ENCODE data around the gene SMAGP. TPM values are rescaled to one million over a fixed set of nuclear protein-coding genes. Genes with fewer than 3 reads are reported as not detected.
A peak's percentile ranks its signal among the peaks of the same experiment; 100 is the strongest.

SMAGP gene
- total and polyA plus RNA-seq, 2 of the 13 experiments (the other 11 are each of a cell fraction or from before 2014, with no cell fraction given), result 9.2 TPM

DNA sequence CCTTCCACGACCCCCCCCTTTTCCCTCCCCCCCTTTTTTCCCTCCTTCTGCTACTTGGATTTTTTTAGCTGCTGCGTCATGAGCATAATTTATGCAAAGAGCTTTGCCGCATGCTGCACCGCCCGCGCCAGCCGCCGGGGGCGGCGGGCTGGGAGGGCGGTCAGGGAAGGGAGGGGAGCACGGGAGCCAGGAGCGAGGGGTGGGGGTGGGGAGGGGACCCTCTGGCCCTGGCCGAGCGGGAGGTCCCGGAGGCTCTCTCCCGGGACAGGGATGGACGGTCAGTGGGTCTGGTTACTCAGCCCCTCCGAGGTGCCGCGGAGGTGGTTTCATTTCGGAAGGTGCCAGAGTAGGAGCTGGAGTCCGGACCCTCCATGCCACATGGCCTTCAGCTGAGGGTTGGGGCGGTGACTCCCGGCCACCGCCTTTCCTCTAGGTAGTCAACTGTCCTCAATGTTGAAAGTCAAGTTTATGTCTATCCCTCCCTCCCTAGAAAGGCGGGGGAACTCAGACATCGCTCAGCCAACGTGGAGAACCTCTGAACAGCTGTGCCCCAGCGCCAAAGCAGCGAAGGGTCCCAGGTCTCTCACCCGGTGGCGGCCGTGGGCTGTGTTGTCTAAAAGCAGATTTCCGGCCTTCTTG is 52.1 kb downstream of the SMAGP start, which contains the start of gene POU6F1 (continued):
- TF ChIP-seq, protein P1, sequence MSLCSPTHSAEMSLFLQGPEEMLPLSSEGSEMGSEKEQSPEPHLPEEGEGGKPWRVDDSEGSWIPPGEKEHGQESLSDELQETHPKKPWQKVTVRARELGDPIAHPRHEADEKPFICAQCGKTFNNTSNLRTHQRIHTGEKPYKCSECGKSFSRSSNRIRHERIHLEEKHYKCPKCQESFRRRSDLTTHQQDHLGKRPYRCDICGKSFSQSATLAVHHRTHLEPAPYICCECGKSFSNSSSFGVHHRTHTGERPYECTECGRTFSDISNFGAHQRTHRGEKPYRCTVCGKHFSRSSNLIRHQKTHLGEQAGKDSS (CRISPR knock-in tag; IDR thresholded peaks at IDR 0.05; ENCODE audit: borderline replicate concordance, low read depth), result no peak
- TF ChIP-seq KDM5B (CRISPR knock-in tag; IDR thresholded peaks at IDR 0.05; ENCODE audit: borderline replicate concordance) (peak; percentile 50; the same call in 1 of the 2 replicates), ZNF263 (CRISPR knock-in tag; IDR thresholded peaks at IDR 0.05) (peak; percentile 41; the same call in 1 of the 2 replicates), BRD4 (CRISPR knock-in tag; IDR thresholded peaks at IDR 0.05) (peak; percentile 61; the same call in 1 of the 2 replicates), ZSCAN9 (CRISPR knock-in tag; IDR thresholded peaks at IDR 0.05; ENCODE audit: borderline replicate concordance) (no peak), ZFP37 (CRISPR knock-in tag; IDR thresholded peaks at IDR 0.05; ENCODE audit: borderline replicate concordance) (no peak), TBX2 (CRISPR knock-in tag; IDR thresholded peaks at IDR 0.05; ENCODE audit: borderline replicate concordance) (0 out of 2 replicates have a peak, but pooled peaks have one; percentile 45), ZNF124 (CRISPR knock-in tag; IDR thresholded peaks at IDR 0.05) (no peak), ZNF224 (CRISPR knock-in tag; IDR thresholded peaks at IDR 0.05) (0 out of 2 replicates have a peak, but pooled peaks have one; percentile 7)
- TF ChIP-seq, protein P2, sequence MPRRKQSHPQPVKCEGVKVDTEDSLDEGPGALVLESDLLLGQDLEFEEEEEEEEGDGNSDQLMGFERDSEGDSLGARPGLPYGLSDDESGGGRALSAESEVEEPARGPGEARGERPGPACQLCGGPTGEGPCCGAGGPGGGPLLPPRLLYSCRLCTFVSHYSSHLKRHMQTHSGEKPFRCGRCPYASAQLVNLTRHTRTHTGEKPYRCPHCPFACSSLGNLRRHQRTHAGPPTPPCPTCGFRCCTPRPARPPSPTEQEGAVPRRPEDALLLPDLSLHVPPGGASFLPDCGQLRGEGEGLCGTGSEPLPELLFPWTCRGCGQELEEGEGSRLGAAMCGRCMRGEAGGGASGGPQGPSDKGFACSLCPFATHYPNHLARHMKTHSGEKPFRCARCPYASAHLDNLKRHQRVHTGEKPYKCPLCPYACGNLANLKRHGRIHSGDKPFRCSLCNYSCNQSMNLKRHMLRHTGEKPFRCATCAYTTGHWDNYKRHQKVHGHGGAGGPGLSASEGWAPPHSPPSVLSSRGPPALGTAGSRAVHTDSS (CRISPR knock-in tag; conservative IDR thresholded peaks at IDR 0.05), result no peak
- TF ChIP-seq, protein P3, sequence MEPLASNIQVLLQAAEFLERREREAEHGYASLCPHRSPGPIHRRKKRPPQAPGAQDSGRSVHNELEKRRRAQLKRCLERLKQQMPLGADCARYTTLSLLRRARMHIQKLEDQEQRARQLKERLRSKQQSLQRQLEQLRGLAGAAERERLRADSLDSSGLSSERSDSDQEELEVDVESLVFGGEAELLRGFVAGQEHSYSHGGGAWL (CRISPR knock-in tag; IDR thresholded peaks at IDR 0.05), result peak; percentile 45; the same call in 1 of the 2 replicates
- TF ChIP-seq, protein P4, sequence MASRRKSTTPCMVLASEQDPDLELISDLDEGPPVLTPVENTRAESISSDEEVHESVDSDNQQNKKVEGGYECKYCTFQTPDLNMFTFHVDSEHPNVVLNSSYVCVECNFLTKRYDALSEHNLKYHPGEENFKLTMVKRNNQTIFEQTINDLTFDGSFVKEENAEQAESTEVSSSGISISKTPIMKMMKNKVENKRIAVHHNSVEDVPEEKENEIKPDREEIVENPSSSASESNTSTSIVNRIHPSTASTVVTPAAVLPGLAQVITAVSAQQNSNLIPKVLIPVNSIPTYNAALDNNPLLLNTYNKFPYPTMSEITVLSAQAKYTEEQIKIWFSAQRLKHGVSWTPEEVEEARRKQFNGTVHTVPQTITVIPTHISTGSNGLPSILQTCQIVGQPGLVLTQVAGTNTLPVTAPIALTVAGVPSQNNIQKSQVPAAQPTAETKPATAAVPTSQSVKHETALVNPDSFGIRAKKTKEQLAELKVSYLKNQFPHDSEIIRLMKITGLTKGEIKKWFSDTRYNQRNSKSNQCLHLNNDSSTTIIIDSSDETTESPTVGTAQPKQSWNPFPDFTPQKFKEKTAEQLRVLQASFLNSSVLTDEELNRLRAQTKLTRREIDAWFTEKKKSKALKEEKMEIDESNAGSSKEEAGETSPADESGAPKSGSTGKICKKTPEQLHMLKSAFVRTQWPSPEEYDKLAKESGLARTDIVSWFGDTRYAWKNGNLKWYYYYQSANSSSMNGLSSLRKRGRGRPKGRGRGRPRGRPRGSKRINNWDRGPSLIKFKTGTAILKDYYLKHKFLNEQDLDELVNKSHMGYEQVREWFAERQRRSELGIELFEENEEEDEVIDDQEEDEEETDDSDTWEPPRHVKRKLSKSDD (CRISPR knock-in tag; IDR thresholded peaks at IDR 0.05; ENCODE audit: low read depth), result no peak
- TF ChIP-seq, protein P5, sequence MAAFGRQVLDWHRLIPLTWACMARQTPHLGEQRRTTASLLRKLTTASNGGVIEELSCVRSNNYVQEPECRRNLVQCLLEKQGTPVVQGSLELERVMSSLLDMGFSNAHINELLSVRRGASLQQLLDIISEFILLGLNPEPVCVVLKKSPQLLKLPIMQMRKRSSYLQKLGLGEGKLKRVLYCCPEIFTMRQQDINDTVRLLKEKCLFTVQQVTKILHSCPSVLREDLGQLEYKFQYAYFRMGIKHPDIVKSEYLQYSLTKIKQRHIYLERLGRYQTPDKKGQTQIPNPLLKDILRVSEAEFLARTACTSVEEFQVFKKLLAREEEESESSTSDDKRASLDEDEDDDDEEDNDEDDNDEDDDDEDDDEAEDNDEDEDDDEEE (CRISPR knock-in tag; IDR thresholded peaks at IDR 0.05), result no peak
- TF ChIP-seq, protein P6, sequence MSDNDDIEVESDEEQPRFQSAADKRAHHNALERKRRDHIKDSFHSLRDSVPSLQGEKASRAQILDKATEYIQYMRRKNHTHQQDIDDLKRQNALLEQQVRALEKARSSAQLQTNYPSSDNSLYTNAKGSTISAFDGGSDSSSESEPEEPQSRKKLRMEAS (IDR thresholded peaks at IDR 0.05), result peak; percentile 54
- TF ChIP-seq, protein P7, sequence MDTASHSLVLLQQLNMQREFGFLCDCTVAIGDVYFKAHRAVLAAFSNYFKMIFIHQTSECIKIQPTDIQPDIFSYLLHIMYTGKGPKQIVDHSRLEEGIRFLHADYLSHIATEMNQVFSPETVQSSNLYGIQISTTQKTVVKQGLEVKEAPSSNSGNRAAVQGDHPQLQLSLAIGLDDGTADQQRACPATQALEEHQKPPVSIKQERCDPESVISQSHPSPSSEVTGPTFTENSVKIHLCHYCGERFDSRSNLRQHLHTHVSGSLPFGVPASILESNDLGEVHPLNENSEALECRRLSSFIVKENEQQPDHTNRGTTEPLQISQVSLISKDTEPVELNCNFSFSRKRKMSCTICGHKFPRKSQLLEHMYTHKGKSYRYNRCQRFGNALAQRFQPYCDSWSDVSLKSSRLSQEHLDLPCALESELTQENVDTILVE (CRISPR knock-in tag; IDR thresholded peaks at IDR 0.05), result no peak
- TF ChIP-seq, protein P8, sequence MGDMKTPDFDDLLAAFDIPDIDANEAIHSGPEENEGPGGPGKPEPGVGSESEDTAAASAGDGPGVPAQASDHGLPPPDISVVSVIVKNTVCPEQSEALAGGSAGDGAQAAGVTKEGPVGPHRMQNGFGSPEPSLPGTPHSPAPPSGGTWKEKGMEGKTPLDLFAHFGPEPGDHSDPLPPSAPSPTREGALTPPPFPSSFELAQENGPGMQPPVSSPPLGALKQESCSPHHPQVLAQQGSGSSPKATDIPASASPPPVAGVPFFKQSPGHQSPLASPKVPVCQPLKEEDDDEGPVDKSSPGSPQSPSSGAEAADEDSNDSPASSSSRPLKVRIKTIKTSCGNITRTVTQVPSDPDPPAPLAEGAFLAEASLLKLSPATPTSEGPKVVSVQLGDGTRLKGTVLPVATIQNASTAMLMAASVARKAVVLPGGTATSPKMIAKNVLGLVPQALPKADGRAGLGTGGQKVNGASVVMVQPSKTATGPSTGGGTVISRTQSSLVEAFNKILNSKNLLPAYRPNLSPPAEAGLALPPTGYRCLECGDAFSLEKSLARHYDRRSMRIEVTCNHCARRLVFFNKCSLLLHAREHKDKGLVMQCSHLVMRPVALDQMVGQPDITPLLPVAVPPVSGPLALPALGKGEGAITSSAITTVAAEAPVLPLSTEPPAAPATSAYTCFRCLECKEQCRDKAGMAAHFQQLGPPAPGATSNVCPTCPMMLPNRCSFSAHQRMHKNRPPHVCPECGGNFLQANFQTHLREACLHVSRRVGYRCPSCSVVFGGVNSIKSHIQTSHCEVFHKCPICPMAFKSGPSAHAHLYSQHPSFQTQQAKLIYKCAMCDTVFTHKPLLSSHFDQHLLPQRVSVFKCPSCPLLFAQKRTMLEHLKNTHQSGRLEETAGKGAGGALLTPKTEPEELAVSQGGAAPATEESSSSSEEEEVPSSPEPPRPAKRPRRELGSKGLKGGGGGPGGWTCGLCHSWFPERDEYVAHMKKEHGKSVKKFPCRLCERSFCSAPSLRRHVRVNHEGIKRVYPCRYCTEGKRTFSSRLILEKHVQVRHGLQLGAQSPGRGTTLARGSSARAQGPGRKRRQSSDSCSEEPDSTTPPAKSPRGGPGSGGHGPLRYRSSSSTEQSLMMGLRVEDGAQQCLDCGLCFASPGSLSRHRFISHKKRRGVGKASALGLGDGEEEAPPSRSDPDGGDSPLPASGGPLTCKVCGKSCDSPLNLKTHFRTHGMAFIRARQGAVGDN (CRISPR knock-in tag; IDR thresholded peaks at IDR 0.05), result peak; percentile 60

All from HepG2 (cell line).